ENCODE results near the gene CCND3. TPM values are rescaled to one million over a fixed set of nuclear protein-coding genes. Genes with fewer than 3 reads are reported as not detected.
"Not testable (repeated sequence)": the region's sequence is repeated elsewhere in the genome, so short reads cannot be mapped to it uniquely, and the experiment has no call there.

Gene CCND3
- total RNA-seq, 1 experiment from 2014 or later = 26.9 TPM

GRCh38 chr6:41954668-41955067 is 13.1 kb upstream of the CCND3 start:
- Mint-ChIP-seq H3K4me3 (ENCODE audit: unreplicated experiment) (no peak overlapping the region), H3K27ac (ENCODE audit: unreplicated experiment) (no peak overlapping the region), H3K4me1 (ENCODE audit: low read depth, unreplicated experiment) (no peaks in the 10 kb centered on the region), H3K9me3 (ENCODE audit: unreplicated experiment) (no peaks in the 10 kb centered on the region), H3K36me3 (ENCODE audit: insufficient read depth, unreplicated experiment) (no peaks in the 10 kb centered on the region), H3K27me3 (ENCODE audit: insufficient read depth, unreplicated experiment) (no peaks in the 10 kb centered on the region)
- H3K9me3 ChIP-seq = no peaks in the 10 kb centered on the region
- no peak for DNase-seq
- intact Hi-C loops (cut with micrococcal nuclease; ENCODE audit: unreplicated experiment) = no loop called here
- TF ChIP-seq, protein P1, sequence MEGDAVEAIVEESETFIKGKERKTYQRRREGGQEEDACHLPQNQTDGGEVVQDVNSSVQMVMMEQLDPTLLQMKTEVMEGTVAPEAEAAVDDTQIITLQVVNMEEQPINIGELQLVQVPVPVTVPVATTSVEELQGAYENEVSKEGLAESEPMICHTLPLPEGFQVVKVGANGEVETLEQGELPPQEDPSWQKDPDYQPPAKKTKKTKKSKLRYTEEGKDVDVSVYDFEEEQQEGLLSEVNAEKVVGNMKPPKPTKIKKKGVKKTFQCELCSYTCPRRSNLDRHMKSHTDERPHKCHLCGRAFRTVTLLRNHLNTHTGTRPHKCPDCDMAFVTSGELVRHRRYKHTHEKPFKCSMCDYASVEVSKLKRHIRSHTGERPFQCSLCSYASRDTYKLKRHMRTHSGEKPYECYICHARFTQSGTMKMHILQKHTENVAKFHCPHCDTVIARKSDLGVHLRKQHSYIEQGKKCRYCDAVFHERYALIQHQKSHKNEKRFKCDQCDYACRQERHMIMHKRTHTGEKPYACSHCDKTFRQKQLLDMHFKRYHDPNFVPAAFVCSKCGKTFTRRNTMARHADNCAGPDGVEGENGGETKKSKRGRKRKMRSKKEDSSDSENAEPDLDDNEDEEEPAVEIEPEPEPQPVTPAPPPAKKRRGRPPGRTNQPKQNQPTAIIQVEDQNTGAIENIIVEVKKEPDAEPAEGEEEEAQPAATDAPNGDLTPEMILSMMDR (IDR thresholded peaks at IDR 0.05; ENCODE audit: insufficient read depth in 1 of 2, low read depth in 1 of 2, low read length in 1 of 2, severe bottlenecking in 1 of 2, unreplicated experiment in 1 of 2) = no peak
- no peaks in the 10 kb centered on the region for H3K27me3 ChIP-seq (replicated peaks; ENCODE audit: control insufficient read depth, insufficient read depth, low read length)
- POLR2A ChIA-PET = no interaction called here
- no peak overlapping the region for H3K4me3 ChIP-seq (ENCODE audit: low read depth, low read length)
- CTCF ChIA-PET = no interaction called here
- H3K4me1 ChIP-seq = no peaks in the 10 kb centered on the region
- no TSS peak for BruUV-seq (replicated peaks)
- H3K36me3 ChIP-seq (ENCODE audit: control insufficient read depth, insufficient read depth, low read length) = no peaks in the 10 kb centered on the region

GRCh38 chr6:41947581-41948220 is 6.1 kb upstream of the CCND3 start:
- POLR2A ChIA-PET = no interaction called here
- Mint-ChIP-seq H3K4me1 (ENCODE audit: low read depth, unreplicated experiment) (no peaks in the 10 kb centered on the region), H3K27ac (ENCODE audit: unreplicated experiment) (no peak overlapping the region), H3K9me3 (ENCODE audit: unreplicated experiment) (no peaks in the 10 kb centered on the region), H3K27me3 (ENCODE audit: insufficient read depth, unreplicated experiment) (no peaks in the 10 kb centered on the region), H3K36me3 (ENCODE audit: insufficient read depth, unreplicated experiment) (no peaks in the 10 kb centered on the region), H3K4me3 (ENCODE audit: unreplicated experiment) (no peak overlapping the region)
- CTCF ChIA-PET = no interaction called here
- no peak overlapping the region for H3K4me3 ChIP-seq (ENCODE audit: low read depth, low read length)
- DNase-seq = no peak
- no TSS peak for BruUV-seq (replicated peaks)
- no peaks in the 10 kb centered on the region for H3K9me3 ChIP-seq
- TF ChIP-seq, protein P1 (IDR thresholded peaks at IDR 0.05; ENCODE audit: insufficient read depth in 1 of 2, low read depth in 1 of 2, low read length in 1 of 2, severe bottlenecking in 1 of 2, unreplicated experiment in 1 of 2) = no peak
- no peaks in the 10 kb centered on the region for H3K4me1 ChIP-seq
- intact Hi-C loops (cut with micrococcal nuclease; ENCODE audit: unreplicated experiment) = no loop called here
- no peaks in the 10 kb centered on the region for H3K36me3 ChIP-seq (ENCODE audit: control insufficient read depth, insufficient read depth, low read length)
- H3K27me3 ChIP-seq (replicated peaks; ENCODE audit: control insufficient read depth, insufficient read depth, low read length) = no peaks in the 10 kb centered on the region

DNA sequence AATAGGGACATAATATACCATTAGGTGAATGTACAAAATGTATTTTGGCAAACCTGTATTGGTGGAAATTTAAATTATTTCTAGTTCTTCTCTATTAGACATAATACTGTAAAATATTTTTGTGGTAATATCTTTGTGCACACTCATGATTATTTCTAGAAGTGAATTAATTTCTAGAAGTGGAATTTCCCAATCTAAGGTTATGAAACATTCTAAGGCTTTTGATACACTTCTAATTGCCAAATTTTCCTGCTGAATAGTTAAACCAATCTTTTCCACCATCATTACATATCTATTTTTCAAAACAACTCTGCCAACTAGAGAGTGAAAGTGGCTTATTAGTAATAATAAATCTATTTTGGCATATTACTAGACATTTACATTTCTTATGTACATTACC is 1.8 kb upstream of the CCND3 start:
- no peak overlapping the region for H3K4me3 Mint-ChIP-seq (ENCODE audit: unreplicated experiment)

DNA sequence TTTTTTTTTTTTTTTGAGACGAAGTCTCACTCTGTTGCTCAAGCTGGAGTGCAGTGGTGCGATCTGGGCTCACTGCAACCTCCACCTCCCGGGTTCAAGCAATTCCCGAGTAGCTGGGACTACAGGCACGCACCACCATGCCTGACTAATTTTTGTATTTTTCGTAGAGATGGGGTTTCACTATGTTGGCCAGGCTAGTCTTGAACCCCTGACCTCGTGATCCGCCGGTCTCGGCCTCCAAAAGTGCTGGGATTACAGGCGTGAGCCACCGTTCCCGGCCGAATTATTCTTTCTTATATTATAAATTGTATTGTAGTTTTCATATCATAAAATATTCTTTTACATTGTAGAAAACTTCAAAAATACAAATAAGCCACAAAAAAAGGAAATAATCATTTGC is 1.3 kb upstream of the CCND3 start:
- H3K4me3 ChIP-seq (ENCODE audit: low read depth, low read length); H3K27me3 Mint-ChIP-seq (ENCODE audit: insufficient read depth, unreplicated experiment); DNase-seq; intact Hi-C loops (cut with micrococcal nuclease; ENCODE audit: unreplicated experiment); H3K36me3 ChIP-seq (ENCODE audit: control insufficient read depth, insufficient read depth, low read length); BruUV-seq (replicated peaks); H3K27ac Mint-ChIP-seq (ENCODE audit: unreplicated experiment); POLR2A ChIA-PET; H3K9me3 ChIP-seq; H3K9me3 Mint-ChIP-seq (ENCODE audit: unreplicated experiment); H3K27me3 ChIP-seq (replicated peaks; ENCODE audit: control insufficient read depth, insufficient read depth, low read length): not testable (repeated sequence)
- peak overlapping the region; percentile 80 for H3K4me3 Mint-ChIP-seq (ENCODE audit: unreplicated experiment)
- CTCF ChIA-PET = interaction anchor here (0.6 to 1.3 kb wide), 3 partner anchors 22 to 142 kb away, joined by 3 to 7 read pairs (median 4); partner anchors contain the start of gene MED20
- peaks cover 17% of the 10 kb centered on the region for H3K4me1 Mint-ChIP-seq (ENCODE audit: low read depth, unreplicated experiment)
- H3K36me3 Mint-ChIP-seq (ENCODE audit: insufficient read depth, unreplicated experiment) = peaks cover 11% of the 10 kb centered on the region
- H3K4me1 ChIP-seq = peaks cover 17% of the 10 kb centered on the region

More for the DNA sequence above, 1.8 kb upstream of the CCND3 start:
- Histone ChIP-seq H3K36me3 (ENCODE audit: control insufficient read depth, insufficient read depth, low read length) (no peaks in the 10 kb centered on the region), H3K9me3 (no peaks in the 10 kb centered on the region), H3K4me3 (ENCODE audit: low read depth, low read length) (no peak overlapping the region), H3K27me3 (replicated peaks; ENCODE audit: control insufficient read depth, insufficient read depth, low read length) (no peaks in the 10 kb centered on the region), H3K4me1 (peaks cover 17% of the 10 kb centered on the region)
- TF ChIP-seq, protein P1 (IDR thresholded peaks at IDR 0.05; ENCODE audit: insufficient read depth in 1 of 2, low read depth in 1 of 2, low read length in 1 of 2, severe bottlenecking in 1 of 2, unreplicated experiment in 1 of 2) = no peak
- peaks cover 11% of the 10 kb centered on the region for H3K36me3 Mint-ChIP-seq (ENCODE audit: insufficient read depth, unreplicated experiment)
- ChIA-PET CTCF (no interaction called here), POLR2A (no interaction called here)
- intact Hi-C loops (cut with micrococcal nuclease; ENCODE audit: unreplicated experiment) = no loop called here
- no TSS peak for BruUV-seq (replicated peaks)
- H3K27ac Mint-ChIP-seq (ENCODE audit: unreplicated experiment) = no peak overlapping the region
- no peak for DNase-seq
- no peaks in the 10 kb centered on the region for H3K9me3 Mint-ChIP-seq (ENCODE audit: unreplicated experiment)
- H3K4me1 Mint-ChIP-seq (ENCODE audit: low read depth, unreplicated experiment) = peaks cover 17% of the 10 kb centered on the region
- no peaks in the 10 kb centered on the region for H3K27me3 Mint-ChIP-seq (ENCODE audit: insufficient read depth, unreplicated experiment)
